DOHH2 (cell line): Measurements from ENCODE around the gene ADAP1.

Source experiments
- H3F3A ChIP-seq: fragments of 200-600 bp; sonication (generic), shearing (Covaris generic); 2 replicates; pipeline ENCODE4 v1.6.0; 2016; ENCODE audit warnings: antibody characterized with exemption, mild to moderate bottlenecking; ENCODE audit not compliant: control insufficient read depth, insufficient read depth
- H3K27ac ChIP-seq: fragments of 200-600 bp; sonication (generic); 2 replicates; pipeline ENCODE4 v1.5.1; 2014; ENCODE audit warnings: low read depth, mild to moderate bottlenecking, low read length, moderate library complexity
- H3K27me3 ChIP-seq: fragments of 200-600 bp; sonication (generic); 2 replicates; pipeline ENCODE4 v1.6.1; 2014; ENCODE audit warnings: mild to moderate bottlenecking, low read length, mixed read lengths; ENCODE audit not compliant: control insufficient read depth
- H3K36me3 ChIP-seq: fragments of 200-600 bp; sonication (generic); 2 replicates; pipeline ENCODE4 v1.6.1; 2014; ENCODE audit warnings: mild to moderate bottlenecking, low read length, moderate library complexity, mixed read lengths; ENCODE audit not compliant: control insufficient read depth
- H3K4me1 ChIP-seq: fragments of 200-600 bp; sonication (generic); 2 replicates; pipeline ENCODE4 v1.6.1; 2014; ENCODE audit warnings: mild to moderate bottlenecking, low read length, mixed read lengths; ENCODE audit not compliant: control insufficient read depth
- H3K4me2 ChIP-seq: fragments of 200-600 bp; sonication (generic); 2 replicates; pipeline ENCODE4 v1.6.0; 2014; ENCODE audit warnings: mild to moderate bottlenecking, low read length, moderate library complexity
- H3K4me3 ChIP-seq: fragments of 200-600 bp; sonication (generic); 2 replicates; pipeline ENCODE4 v1.5.1; 2014; ENCODE audit warnings: mild to moderate bottlenecking, low read length, mixed read lengths
- H3K79me2 ChIP-seq: fragments of 200-600 bp; sonication (generic); 2 replicates; pipeline ENCODE4 v1.6.1; 2014; ENCODE audit warnings: mild to moderate bottlenecking, low read length, mixed read lengths; ENCODE audit not compliant: control insufficient read depth
- H3K9me2 ChIP-seq: fragments of 200-600 bp; sonication (generic); replicated peaks from 2 replicates; pipeline ENCODE4 v1.6.1; 2014; ENCODE audit warnings: mild to moderate bottlenecking, low read length, mixed read lengths; ENCODE audit not compliant: control insufficient read depth
- H3K9me3 ChIP-seq: fragments of 200-600 bp; sonication (generic); 2 replicates; pipeline ENCODE4 v1.6.1; 2014; ENCODE audit warnings: antibody characterized with exemption, low read length, mixed read lengths; ENCODE audit not compliant: control insufficient read depth, insufficient read depth
- H4K20me1 ChIP-seq: fragments of 200-600 bp; sonication (generic); 2 replicates; pipeline ENCODE4 v1.6.0; 2014; ENCODE audit warnings: low read depth, mild to moderate bottlenecking, antibody characterized with exemption, low read length, moderate library complexity; ENCODE audit not compliant: control insufficient read depth, insufficient read depth
- EZH2phosphoT487 ChIP-seq: fragments of 200-600 bp; sonication (generic); IDR thresholded peaks from 2 replicates; pipeline ENCODE4 v1.6.1; 2017; ENCODE audit warnings: borderline replicate concordance, mild to moderate bottlenecking, antibody characterized with exemption, low read length, moderate library complexity, mixed read lengths
- TF ChIP-seq, protein P1 (sequence below): fragments of 200-600 bp; sonication (generic); IDR thresholded peaks from one replicate; pipeline ENCODE4 v1.5.1; 2014; ENCODE audit warnings: antibody characterized with exemption, mild to moderate bottlenecking, low read depth, low read length; ENCODE audit not compliant: poor library complexity, severe bottlenecking

ADAP1 gene

DNA sequence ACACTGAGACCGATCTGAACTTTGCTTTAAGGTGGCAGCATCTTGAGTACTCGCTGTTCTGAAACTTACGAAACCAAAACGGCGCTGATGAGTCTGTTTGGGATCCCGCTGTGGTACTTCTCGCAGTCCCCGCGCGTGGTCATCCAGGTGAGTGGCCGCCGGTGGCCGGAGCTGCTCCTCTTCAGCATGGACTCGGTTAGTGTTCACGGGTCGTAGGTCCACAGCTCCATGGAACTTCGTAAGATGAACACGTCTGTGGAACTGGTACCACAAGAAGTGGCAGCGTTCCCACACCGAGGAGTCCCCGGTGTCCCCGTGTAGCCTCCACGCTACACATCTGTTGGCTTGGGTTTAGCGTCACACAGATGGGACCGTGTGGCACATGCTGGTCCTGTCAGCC, 88.6 kb downstream of the ADAP1 start:
- Histone ChIP-seq H3K9me2 (no peaks in the 10 kb centered on the region), H3F3A (peaks cover under 1% of the 10 kb centered on the region; the same call in 1 of the 2 replicates), H3K4me3 (no peak overlapping the region), H4K20me1 (peaks cover 3% of the 10 kb centered on the region; the same call in 1 of the 2 replicates), H3K4me2 (no peak overlapping the region), H3K4me1 (no peaks in the 10 kb centered on the region), H3K36me3 (peaks cover 73% of the 10 kb centered on the region), H3K27ac (no peak overlapping the region), H3K27me3 (no peaks in the 10 kb centered on the region), H3K9me3 (no peaks in the 10 kb centered on the region), H3K79me2 (no peaks in the 10 kb centered on the region)
- no peak for TF ChIP-seq EZH2phosphoT487
- TF ChIP-seq, protein P1, sequence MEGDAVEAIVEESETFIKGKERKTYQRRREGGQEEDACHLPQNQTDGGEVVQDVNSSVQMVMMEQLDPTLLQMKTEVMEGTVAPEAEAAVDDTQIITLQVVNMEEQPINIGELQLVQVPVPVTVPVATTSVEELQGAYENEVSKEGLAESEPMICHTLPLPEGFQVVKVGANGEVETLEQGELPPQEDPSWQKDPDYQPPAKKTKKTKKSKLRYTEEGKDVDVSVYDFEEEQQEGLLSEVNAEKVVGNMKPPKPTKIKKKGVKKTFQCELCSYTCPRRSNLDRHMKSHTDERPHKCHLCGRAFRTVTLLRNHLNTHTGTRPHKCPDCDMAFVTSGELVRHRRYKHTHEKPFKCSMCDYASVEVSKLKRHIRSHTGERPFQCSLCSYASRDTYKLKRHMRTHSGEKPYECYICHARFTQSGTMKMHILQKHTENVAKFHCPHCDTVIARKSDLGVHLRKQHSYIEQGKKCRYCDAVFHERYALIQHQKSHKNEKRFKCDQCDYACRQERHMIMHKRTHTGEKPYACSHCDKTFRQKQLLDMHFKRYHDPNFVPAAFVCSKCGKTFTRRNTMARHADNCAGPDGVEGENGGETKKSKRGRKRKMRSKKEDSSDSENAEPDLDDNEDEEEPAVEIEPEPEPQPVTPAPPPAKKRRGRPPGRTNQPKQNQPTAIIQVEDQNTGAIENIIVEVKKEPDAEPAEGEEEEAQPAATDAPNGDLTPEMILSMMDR: no peak

DNA sequence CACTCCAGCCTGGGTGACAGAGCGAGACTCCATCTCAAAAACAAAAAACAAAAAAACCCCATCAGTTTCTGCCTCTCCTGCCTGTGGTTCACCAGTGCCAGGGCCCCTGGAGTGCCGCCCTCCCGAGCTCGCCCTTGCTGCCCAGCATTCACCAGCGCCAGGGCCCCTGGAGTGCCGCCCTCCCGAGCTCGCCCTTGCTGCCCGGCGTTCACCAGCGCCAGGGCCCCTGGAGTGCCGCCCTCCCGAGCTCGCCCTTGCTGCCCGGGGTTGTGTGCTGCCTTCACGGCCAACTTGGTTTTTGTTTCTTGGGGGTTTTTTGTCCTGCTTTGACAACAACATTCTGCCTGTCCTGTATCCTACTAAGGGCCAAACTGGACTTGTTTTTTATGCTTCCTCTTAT, 91.4 kb downstream of the ADAP1 start:
- Histone ChIP-seq H3K36me3 (peaks cover 80% of the 10 kb centered on the region), H3K9me2 (no peaks in the 10 kb centered on the region), H3K79me2 (no peaks in the 10 kb centered on the region), H3K4me3 (no peak overlapping the region), H4K20me1 (peaks cover 3% of the 10 kb centered on the region; the same call in 1 of the 2 replicates), H3K9me3 (no peaks in the 10 kb centered on the region), H3F3A (no peaks in the 10 kb centered on the region), H3K4me1 (no peaks in the 10 kb centered on the region), H3K27ac (no peak overlapping the region), H3K4me2 (no peak overlapping the region), H3K27me3 (no peaks in the 10 kb centered on the region)
- TF ChIP-seq, protein P1: no peak
- TF ChIP-seq EZH2phosphoT487: no peak

GRCh38 chr7:862157-862556, 92.3 kb downstream of the ADAP1 start:
- Histone ChIP-seq H3K9me2 (no peaks in the 10 kb centered on the region), H4K20me1 (peaks cover 3% of the 10 kb centered on the region; the same call in 1 of the 2 replicates)

More at GRCh38 chr7:862157-862556, 92.3 kb downstream of the ADAP1 start:
- Histone ChIP-seq H3K4me1 (no peaks in the 10 kb centered on the region), H3K27me3 (no peaks in the 10 kb centered on the region), H3K36me3 (peaks cover 77% of the 10 kb centered on the region), H3F3A (no peaks in the 10 kb centered on the region), H3K79me2 (no peaks in the 10 kb centered on the region), H3K27ac (no peak overlapping the region), H3K4me2 (no peak overlapping the region), H3K4me3 (no peak overlapping the region), H3K9me3 (no peaks in the 10 kb centered on the region)
- no peak for TF ChIP-seq EZH2phosphoT487
- TF ChIP-seq, protein P1: no peak
